Activated naive CD8-positive, alpha-beta T cell treated with anti-CD3 and anti-CD28 coated beads, Interleukin-2, amount 10 ng/mL, durations not matched to agents 7 days and 5 days (primary cell): Measurements from ENCODE around the gene DNAL1. TPM values are rescaled to one million over a fixed set of nuclear protein-coding genes. Genes with fewer than 3 reads are reported as not detected.
A peak's percentile ranks its signal among the peaks of the same experiment; 100 is the strongest.

ENCODE experiments used
- ATAC-seq: fragments of 150-1000 bp; cut with Tn5 transposase; one replicate; pipeline ENCODE4 v1.10.0; 2021; ENCODE audit warnings: low read depth, moderate library complexity
- POLR2A ChIA-PET: fragments of 350-600 bp; sonication (Branson Sonifier 250); formaldehyde crosslinking; loops from one replicate; lab custom pipeline; 2021; ENCODE audit warnings: antibody characterized with exemption; lab: Charles Lee
- DNase-seq: peaks from one replicate; pipeline ENCODE4 v3.0.0; 2021
- H3K27ac Mint-ChIP-seq: one replicate; pipeline ENCODE4 v1.8.0; 2022; ENCODE audit warnings: mild to moderate bottlenecking, mixed read lengths
- H3K27me3 Mint-ChIP-seq: one replicate; pipeline ENCODE4 v1.8.0; 2022; ENCODE audit warnings: mild to moderate bottlenecking, moderate library complexity, mixed read lengths
- H3K36me3 Mint-ChIP-seq: one replicate; pipeline ENCODE4 v1.8.0; 2021; ENCODE audit warnings: mild to moderate bottlenecking, mixed read lengths
- H3K4me1 Mint-ChIP-seq: one replicate; pipeline ENCODE4 v1.8.0; 2021; ENCODE audit warnings: mixed read lengths
- H3K4me3 Mint-ChIP-seq: one replicate; pipeline ENCODE4 v1.8.0; 2022; ENCODE audit warnings: mild to moderate bottlenecking, moderate library complexity, mixed read lengths
- H3K9me3 Mint-ChIP-seq: one replicate; pipeline ENCODE4 v1.8.0; 2021; ENCODE audit warnings: mixed read lengths
- total RNA-seq, 2 experiments: library from RNA; stranded (reverse); gene quantifications; one replicate each; pipeline ENCODE4 v1.2.3, GENCODE V29; 2021

Gene DNAL1
- total RNA-seq, 2 experiments from 2014 or later = 6.3 TPM

DNA sequence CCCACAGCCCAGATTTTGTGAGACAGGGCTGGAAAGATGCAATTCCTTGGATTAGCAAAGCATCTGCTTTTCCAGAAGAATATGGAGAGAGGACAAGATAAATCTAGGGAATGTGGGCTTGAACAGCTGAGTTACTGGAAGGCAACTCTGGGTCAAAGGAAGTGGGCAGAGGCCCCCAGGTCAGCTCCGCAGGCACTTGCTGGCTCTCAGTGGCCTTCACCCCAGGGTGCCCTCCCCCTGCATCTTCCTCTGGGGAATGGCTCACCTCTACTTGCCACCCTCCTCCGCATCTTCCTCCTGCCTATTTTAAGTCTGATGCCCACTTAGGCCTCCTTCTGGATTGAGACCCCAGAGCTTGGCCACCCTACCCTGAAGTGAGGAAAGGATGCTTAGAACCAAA lies 79.9 kb downstream of the DNAL1 start:
- ATAC-seq (no peak), DNase-seq (no peak)
- Mint-ChIP-seq H3K4me1 (peaks cover 17% of the 10 kb centered on the region), H3K27me3 (no peaks in the 10 kb centered on the region), H3K36me3 (peaks cover 34% of the 10 kb centered on the region), H3K27ac (peak overlapping the region; percentile 16), H3K9me3 (no peaks in the 10 kb centered on the region), H3K4me3 (no peak overlapping the region)
- POLR2A ChIA-PET = no interaction called here

DNA sequence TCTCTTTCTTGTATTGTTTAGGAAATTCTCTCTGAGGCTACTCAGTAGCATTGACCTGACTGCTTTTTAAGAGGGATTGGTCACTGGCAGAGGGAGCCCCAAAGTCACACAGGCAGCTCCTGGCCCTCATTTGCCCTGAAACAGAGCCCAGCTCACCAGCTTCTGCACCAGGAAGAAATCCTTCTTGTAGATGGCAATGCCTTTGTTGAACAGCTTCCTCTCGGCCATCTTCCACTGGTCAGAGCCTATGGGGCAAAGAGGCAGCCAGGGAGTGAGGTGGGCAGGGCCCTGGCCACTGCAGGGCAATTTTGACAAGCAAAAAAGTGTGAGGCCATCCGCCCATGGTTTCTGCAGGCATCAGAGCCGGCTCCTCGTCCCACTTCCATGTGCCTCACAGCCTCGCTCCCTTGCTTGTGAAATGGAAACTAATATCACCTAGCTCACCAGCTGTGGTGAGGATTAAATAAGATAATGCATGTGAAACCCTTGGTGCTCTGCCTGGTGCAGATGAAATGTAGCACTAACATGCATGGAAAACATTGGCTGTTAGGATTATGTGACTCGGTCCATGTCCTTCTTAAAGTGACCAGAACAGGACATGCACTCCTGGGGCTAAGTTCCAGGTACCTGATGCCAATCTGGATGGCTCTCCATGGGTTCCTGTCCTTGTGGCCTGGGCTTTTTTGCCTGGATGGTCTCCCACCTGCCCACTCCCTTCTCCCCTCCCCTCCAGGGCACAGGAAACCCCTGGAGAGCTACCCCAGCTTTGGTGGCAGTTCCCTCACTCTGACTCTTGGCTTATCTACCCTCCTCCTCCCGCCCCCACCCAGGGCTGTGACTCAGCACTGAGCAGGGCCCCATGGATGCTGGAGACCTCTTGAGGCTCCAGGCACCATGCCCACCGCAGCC lies 80.6 kb downstream of the DNAL1 start:
- Mint-ChIP-seq H3K9me3 (no peaks in the 10 kb centered on the region), H3K36me3 (peaks cover 34% of the 10 kb centered on the region), H3K4me3 (no peak overlapping the region), H3K27me3 (no peaks in the 10 kb centered on the region), H3K4me1 (peaks cover 17% of the 10 kb centered on the region), H3K27ac (peak overlapping the region; percentile 65)
- DNase-seq = no peak
- ATAC-seq = no peak
- POLR2A ChIA-PET = interaction anchor here (0.7 kb wide), 1 partner anchor 21 kb away, joined by 3 read pairs; no protein-coding TSS in a partner anchor

DNA sequence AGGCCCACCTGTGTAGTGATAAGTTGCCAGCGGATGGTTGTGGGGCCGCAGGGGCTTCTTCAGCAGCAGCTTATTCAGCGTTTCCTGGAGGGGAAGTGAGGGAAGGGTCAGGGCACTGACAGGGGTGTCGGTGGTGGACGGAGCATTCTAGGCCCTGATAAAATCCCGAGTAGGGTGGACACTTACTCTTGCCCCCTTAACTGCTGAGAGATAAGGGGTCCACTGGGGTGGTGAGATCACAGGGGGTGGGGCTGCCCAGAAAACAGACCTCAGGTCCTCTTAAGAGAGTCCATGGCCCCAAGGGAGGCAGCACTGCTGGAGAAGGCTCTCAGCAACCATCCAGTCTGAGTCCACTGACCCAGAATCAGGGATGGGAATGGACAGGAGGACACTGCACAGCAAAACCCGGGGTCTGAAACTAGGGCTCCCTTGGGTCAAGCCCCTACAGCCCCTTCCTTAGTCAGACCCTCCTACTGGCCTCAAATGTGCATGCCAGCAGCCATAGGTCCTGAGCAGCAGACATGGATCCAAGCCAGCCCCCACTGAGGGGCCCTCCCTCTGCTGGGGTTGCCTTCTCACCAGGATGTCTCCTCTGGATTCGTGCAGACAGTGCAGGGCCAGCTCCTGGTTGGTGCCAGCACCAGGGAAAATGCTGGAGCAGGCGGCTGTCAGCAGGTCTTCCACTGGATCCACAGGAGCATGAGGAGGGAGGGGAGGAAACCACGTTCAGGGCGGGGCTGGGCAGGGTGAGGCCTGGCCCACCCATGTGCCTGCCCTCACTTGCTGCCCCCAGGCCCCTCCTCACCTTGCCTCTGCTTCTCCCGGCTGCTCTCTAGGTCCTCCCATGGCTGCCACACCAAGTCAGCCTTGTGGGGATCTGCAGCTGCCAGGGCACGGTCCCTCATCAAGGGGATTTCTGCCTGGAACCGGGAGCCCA lies 81.5 kb downstream of the DNAL1 start:
- no peaks in the 10 kb centered on the region for H3K9me3 Mint-ChIP-seq
- H3K4me3 Mint-ChIP-seq = no peak overlapping the region
- POLR2A ChIA-PET = interaction anchor here (0.7 to 4.2 kb wide), 3 partner anchors 20 to 160 kb away, joined by 3 to 33 read pairs (median 3); partner anchors contain the start of gene ZNF410
- H3K27me3 Mint-ChIP-seq = no peaks in the 10 kb centered on the region
- DNase-seq = no peak
- peaks cover 33% of the 10 kb centered on the region for H3K36me3 Mint-ChIP-seq
- ATAC-seq = no peak
- H3K27ac Mint-ChIP-seq = peak overlapping the region; percentile 65
- peaks cover 17% of the 10 kb centered on the region for H3K4me1 Mint-ChIP-seq

DNA sequence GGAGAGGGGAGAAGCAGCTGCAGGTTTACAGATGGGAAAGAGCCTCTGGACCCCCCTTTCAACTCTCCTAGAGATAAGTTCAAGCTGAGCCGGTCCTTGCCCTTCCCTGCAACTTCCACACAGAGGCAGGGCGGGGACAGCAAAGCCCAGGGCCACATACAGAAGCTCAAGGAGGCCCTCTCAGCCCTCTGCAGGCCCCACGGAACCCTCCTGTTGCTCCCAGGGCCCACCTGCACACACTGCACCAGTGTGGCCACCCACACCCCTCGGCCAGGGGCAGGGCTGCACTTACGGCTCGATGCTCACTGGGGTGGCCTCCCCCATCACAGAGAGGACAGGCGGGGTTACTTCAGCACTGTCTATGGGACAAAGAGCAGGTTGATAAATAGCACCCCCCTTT lies 82.4 kb downstream of the DNAL1 start:
- Mint-ChIP-seq H3K4me1 (peaks cover 19% of the 10 kb centered on the region), H3K27me3 (no peaks in the 10 kb centered on the region), H3K9me3 (no peaks in the 10 kb centered on the region), H3K27ac (peak overlapping the region; percentile 61), H3K4me3 (no peak overlapping the region), H3K36me3 (peaks cover 32% of the 10 kb centered on the region)
- POLR2A ChIA-PET = interaction anchor here (1.2 to 4.2 kb wide), 2 partner anchors 32 to 159 kb away, joined by 3 to 33 read pairs; partner anchors contain the start of gene ZNF410
- DNase-seq (no peak), ATAC-seq (no peak)

DNA sequence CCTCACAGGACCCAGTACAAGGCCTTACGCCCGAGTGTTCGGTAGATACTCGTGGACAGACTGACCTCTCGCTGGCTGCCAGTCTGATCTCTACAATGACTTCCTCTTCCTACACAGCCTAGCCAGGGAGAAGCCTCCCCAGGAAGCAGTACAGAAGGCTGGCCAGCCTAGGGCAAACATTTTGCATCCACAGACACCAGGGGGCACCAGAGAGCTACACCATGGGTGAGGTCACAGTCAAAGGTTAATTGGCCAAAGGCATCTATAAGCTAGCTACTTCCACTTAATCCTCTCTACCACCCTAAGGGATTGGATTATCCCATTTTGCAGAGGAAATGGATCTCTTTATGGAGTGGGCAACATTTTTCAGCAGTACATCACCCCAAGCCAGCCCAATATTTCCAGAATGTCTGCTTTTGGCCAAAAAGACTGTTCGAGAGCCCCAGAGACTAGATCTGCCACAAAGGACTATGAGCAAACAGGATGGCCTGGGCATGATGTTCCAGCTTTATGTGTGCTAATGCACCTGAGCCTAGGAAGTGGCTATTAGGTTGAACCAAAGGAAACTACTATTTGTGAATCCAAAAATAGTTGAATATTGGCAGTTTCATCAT lies 84.0 kb downstream of the DNAL1 start:
- Mint-ChIP-seq H3K4me3 (peak overlapping the region; percentile 19), H3K9me3 (no peaks in the 10 kb centered on the region), H3K4me1 (peaks cover 21% of the 10 kb centered on the region), H3K36me3 (peaks cover 25% of the 10 kb centered on the region), H3K27me3 (no peaks in the 10 kb centered on the region), H3K27ac (peak overlapping the region; percentile 77)
- ATAC-seq = peak; percentile 83
- peak; percentile 87 for DNase-seq
- POLR2A ChIA-PET = interaction anchor here (0.6 to 4.2 kb wide), 12 partner anchors 11 to 97 kb away, joined by 3 to 33 read pairs (median 4); partner anchors contain the start of gene PNMA1

DNA sequence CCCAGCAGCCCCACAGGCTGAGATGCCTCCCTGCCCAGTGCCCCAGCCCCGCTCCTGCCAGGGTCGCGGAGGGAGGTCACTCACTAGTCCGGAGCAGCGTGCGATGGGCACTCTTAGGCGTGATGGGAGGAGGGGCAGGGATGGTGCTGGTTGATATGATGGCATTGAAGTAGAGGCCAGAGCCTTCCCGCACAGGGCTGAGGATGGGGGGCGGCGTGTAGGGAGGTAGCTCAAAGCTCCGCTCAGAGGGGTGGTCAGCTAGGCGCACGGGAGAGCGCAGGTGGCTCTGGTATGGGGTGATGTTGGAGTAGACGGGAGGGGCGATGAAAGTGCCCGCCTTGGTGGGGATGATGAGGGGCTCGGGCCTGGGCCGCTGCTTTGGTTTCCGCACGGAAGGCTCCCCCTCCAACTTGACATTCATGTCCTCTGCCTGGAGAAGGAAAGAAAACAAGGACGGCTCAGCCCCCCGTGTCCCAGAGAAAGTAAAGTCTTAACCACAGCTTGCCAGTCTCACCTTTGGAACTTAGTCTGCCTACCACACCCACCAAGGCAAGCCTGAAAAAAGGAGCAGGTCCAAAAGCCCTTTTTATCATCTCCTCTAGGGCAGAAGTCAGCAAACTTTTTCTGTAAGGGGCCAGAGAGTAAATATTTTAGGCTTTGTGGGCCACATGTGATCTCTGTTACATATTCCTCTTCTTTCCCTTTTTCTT lies 84.9 kb downstream of the DNAL1 start:
- Mint-ChIP-seq H3K9me3 (no peaks in the 10 kb centered on the region), H3K4me3 (no peak overlapping the region), H3K36me3 (peaks cover 29% of the 10 kb centered on the region), H3K27me3 (no peaks in the 10 kb centered on the region), H3K4me1 (peaks cover 18% of the 10 kb centered on the region), H3K27ac (peak overlapping the region; percentile 45)
- DNase-seq = no peak
- POLR2A ChIA-PET = interaction anchor here (0.7 to 4.2 kb wide), 8 partner anchors 10 to 96 kb away, joined by 3 to 33 read pairs (median 4); partner anchors contain the start of gene PNMA1
- ATAC-seq = no peak

DNA sequence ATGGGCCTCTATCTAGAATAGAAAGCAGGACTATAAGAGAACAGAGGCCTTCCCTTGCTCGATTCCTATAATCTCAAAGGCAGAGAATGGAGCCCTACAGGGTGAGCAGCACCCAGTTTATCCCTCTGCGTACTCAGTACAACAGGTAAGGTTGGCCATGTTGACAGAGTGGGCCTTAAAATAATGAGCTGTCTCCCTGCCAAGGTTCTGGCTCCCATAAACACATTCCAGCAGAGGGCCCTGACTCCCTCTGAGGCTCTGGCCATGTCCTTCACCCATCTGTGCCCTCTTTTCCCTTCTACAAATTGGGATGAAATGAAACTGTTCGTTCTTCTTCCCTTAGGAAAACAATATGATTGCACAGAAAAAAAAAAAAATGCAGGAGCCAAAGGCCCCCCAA lies 86.3 kb downstream of the DNAL1 start:
- H3K4me3 Mint-ChIP-seq = no peak overlapping the region
- H3K4me1 Mint-ChIP-seq = peaks cover 18% of the 10 kb centered on the region
- peaks cover 33% of the 10 kb centered on the region for H3K36me3 Mint-ChIP-seq
- no peak for DNase-seq
- no peak overlapping the region for H3K27ac Mint-ChIP-seq
- ATAC-seq = no peak
- H3K27me3 Mint-ChIP-seq = no peaks in the 10 kb centered on the region
- H3K9me3 Mint-ChIP-seq = no peaks in the 10 kb centered on the region
- POLR2A ChIA-PET = interaction anchor here (1.1 to 1.6 kb wide), 2 partner anchors 24 to 29 kb away, joined by 3 to 6 read pairs; no protein-coding TSS in a partner anchor

DNA sequence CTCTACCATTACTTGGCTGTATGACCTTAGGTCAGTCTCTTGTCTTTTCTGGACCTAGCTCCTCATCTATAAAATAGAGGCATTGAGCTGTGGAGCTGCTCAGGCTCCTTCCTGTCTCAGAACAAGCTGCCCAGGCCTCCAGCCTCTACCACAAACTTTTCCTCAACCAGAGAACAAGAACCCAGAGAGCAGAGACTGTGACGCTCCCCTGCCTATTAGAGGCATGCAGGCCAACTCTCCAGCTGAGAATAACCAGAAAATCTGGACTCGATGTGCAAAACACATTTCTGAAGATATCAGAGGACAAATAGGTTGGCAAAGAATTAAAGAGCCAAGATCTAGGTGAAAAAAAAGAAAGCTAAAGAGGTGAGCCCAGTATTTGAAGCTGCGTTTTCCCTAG lies 87.2 kb downstream of the DNAL1 start:
- no peaks in the 10 kb centered on the region for H3K9me3 Mint-ChIP-seq
- POLR2A ChIA-PET = interaction anchor here (0.5 to 1.6 kb wide), 5 partner anchors 10 to 248 kb away, joined by 3 to 6 read pairs (median 3); no protein-coding TSS in a partner anchor
- DNase-seq (no peak), ATAC-seq (no peak)
- no peaks in the 10 kb centered on the region for H3K27me3 Mint-ChIP-seq
- H3K4me1 Mint-ChIP-seq = peaks cover 17% of the 10 kb centered on the region
- H3K36me3 Mint-ChIP-seq = peaks cover 35% of the 10 kb centered on the region
- H3K27ac Mint-ChIP-seq = peak overlapping the region; percentile 73
- H3K4me3 Mint-ChIP-seq = no peak overlapping the region

DNA sequence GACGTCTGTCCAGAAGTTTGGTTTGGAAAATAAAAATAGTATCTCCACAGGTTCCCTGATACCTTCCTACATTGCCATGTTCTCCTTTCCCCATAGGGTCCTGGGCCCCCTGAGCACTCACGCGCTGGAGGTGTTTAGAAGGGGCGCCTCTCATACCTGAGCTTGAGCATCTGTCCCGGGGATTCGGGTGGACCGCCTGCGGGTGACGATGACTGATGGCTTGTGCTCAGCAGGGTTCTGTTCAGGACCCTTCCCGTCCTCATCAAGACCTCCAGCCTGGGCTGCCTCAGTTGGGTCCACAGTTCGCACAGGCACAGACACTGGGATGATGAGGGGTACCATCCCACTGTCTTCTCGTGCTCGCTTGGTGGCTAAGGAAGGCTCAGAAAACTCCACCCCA lies 92.1 kb downstream of the DNAL1 start:
- H3K36me3 Mint-ChIP-seq = peaks cover 21% of the 10 kb centered on the region
- peak overlapping the region; percentile 48 for H3K27ac Mint-ChIP-seq

DNA sequence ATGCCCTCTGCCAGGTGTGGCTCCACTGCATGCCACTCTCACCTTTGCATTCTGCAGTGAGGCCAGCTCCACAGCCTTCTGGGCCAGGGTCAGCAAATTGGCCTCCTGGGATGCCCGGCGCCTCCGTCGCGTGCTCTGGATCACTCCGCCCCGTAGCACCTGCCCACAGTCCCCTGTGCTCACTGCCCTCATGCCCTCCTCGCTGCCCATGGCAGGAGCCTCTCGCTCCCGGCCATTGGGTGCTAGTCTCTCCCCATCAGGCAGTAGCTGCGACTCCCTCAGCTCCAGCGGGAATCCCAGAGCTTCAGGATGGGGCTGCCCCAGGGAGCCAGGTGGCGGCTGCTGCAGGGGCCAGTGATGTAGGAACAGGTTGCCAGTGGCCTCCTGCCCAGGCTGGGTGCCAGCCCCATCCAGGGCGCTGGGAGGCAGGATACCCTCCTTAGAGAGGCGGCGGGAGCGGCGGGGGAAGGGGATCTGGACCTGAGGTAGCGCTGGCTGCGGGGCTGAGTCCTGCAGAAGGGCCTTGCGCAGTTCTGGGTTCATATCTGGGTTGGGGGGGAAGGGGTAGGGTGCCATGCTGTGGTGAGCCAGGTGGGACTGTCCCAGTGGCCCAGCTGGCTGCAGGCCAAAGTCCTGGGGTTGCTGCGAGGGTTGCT lies 93.9 kb downstream of the DNAL1 start:
- POLR2A ChIA-PET = interaction anchor here (1.4 to 10.1 kb wide), 2 partner anchors 17 to 25 kb away, joined by 3 to 286 read pairs; partner anchors contain the start of gene PNMA1
- Mint-ChIP-seq H3K36me3 (peaks cover 23% of the 10 kb centered on the region), H3K9me3 (no peaks in the 10 kb centered on the region), H3K4me1 (peaks cover 35% of the 10 kb centered on the region), H3K4me3 (no peak overlapping the region), H3K27ac (peak overlapping the region; percentile 42), H3K27me3 (no peaks in the 10 kb centered on the region)
- DNase-seq (peak; percentile 18), ATAC-seq (no peak)

More for the DNA sequence above, 92.1 kb downstream of the DNAL1 start:
- no peak for ATAC-seq
- Mint-ChIP-seq H3K27me3 (no peaks in the 10 kb centered on the region), H3K9me3 (no peaks in the 10 kb centered on the region), H3K4me1 (peaks cover 21% of the 10 kb centered on the region), H3K4me3 (no peak overlapping the region)
- DNase-seq = no peak
- POLR2A ChIA-PET = no interaction called here

DNA sequence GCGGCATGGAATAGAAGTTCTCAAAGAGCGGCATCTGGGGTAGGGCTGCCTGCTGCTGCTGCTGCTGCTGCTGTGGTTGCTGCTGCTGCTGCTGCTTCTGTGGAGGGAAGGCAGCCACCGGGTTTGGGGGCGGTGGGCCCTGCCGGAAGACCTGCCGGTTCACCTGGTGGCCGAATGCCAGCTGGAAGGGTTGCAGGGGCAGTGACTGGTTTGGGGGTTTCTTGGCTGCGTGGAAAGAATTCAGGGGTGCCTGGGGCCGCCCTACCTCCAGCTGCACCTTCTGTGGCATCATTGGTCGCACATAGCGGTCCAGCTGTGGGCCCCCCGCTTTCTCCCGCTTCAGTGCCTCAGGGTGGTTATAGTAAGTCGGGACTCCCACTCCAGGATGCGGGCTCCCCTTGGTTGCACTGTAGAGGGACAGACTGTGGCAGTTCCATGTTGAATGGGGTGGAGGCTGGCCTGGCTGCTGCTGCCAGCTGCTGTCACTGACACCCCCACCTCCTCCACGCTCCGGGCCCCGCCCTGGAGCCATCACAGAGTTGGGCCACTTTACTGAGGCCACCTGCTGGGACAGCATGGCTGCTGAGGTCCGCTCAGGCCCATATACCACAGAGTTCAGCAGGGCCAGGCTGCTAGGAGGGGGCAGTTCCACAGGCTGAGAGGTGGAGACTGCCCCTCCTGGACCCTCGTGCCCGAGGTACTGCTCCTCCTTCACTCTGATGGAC lies 94.5 kb downstream of the DNAL1 start:
- POLR2A ChIA-PET = interaction anchor here (0.8 to 10.1 kb wide), 3 partner anchors 10 to 25 kb away, joined by 3 to 286 read pairs (median 3); partner anchors contain the start of gene PNMA1
- Mint-ChIP-seq H3K4me1 (peaks cover 41% of the 10 kb centered on the region), H3K9me3 (no peaks in the 10 kb centered on the region), H3K27me3 (no peaks in the 10 kb centered on the region), H3K4me3 (no peak overlapping the region), H3K27ac (peak overlapping the region; percentile 94), H3K36me3 (peaks cover 23% of the 10 kb centered on the region)
- ATAC-seq = no peak
- no peak for DNase-seq
